Measurements from ENCODE around the gene KCNC2.

GRCh38 chr12:75116646-75117198 lies 92.9 kb downstream of the KCNC2 start:
- TF ChIP-seq TAF1 (IDR thresholded peaks at IDR 0.05; ENCODE audit: low read depth, low read length) (no peak), POLR2AphosphoS5 (IDR thresholded peaks at IDR 0.05; ENCODE audit: low read depth, low read length) (no peak), POLR2A (IDR thresholded peaks at IDR 0.05; ENCODE audit: low read depth, low read length) (no peak)
